T47D (cell line): Measurements from ENCODE around the gene KAT7.

ENCODE experiments used
- DNase-seq, 2 experiments: peaks; one replicate each; pipeline versions ENCODE4 v3.0.0 to v3.0.0-alpha.2; 2011 to 2012; ENCODE audit warnings: low read depth in 1 of 2, low spot score in 1 of 2
- JUND ChIP-seq: IDR thresholded peaks from 2 replicates; pipeline ENCODE4 v1.6.1; 2012; ENCODE audit warnings: low read depth
- in situ Hi-C: cut with HindIII; loops from 2 replicates; pipeline ENCODE4 v1.10.0; 2016; ENCODE audit warnings: low sequenced_read_pairs, low pct_unique_long_range_greater_than_20kb

The KAT7 gene

DNA sequence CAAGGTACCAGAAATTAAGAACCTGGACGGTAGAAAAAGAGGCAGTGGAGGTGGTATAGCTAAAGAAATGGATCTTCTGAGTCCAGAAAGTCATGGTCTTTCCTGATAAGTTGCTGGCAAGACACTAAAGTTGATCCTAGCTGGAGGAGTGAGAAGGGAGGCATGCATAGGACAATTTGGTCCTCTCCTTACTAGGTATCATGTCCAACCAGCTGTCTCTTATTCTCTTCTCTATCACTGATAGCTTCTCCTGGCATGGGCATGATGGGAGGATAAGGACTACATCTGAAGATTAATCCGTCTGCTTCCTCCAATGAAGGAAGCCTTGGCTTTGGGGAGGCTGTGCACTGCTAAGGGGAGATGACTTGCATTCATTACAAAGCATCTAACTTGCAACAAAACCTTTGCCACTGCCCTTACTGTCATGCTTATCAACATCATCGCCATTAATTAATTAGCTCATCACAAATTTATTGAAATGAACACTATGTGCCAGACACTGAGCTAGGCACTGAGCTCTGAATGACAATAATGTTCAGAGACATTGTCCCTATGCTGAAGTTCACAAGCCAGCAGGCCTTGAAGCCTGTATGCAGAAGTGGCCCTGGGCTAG, 21.5 kb upstream of the KAT7 start:
- in situ Hi-C loops: no loop called here
- no peak for DNase-seq
- TF ChIP-seq JUND: no peak

DNA sequence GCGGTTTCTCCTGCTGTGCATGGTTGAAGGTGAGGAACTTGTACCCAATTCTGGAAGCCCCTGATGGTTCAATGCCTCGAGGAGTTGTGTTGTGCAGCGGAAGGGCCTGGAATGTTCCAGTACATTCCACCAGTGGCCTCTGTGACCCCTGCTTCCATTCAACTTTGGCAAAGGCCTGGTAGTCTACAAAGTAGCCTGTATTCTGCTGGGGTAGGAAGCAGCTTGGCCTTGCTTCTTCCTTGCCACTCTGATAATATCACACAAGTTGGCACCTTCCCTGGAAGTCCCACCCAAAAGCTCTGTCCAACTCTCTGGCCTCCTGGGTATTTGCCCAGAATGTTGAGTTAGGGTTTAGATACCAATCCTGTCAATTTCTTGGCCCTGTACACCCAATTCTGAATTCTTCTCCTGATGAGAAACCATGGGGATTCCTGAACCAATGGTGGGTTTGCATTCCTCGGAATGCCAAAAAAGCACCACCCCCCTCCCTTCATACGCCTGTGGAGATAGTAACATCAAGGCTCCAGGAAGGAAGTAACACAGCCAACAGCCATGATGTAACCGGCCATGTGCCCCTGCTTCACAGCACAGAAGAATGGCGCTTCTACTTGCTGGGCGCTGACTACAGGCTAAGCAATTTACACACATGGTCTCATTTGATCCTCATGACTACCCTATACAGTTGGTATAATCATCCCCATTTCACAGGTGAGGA, 12.8 kb upstream of the KAT7 start:
- peak in 1 of 2 experiments; percentile 23 for DNase-seq

DNA sequence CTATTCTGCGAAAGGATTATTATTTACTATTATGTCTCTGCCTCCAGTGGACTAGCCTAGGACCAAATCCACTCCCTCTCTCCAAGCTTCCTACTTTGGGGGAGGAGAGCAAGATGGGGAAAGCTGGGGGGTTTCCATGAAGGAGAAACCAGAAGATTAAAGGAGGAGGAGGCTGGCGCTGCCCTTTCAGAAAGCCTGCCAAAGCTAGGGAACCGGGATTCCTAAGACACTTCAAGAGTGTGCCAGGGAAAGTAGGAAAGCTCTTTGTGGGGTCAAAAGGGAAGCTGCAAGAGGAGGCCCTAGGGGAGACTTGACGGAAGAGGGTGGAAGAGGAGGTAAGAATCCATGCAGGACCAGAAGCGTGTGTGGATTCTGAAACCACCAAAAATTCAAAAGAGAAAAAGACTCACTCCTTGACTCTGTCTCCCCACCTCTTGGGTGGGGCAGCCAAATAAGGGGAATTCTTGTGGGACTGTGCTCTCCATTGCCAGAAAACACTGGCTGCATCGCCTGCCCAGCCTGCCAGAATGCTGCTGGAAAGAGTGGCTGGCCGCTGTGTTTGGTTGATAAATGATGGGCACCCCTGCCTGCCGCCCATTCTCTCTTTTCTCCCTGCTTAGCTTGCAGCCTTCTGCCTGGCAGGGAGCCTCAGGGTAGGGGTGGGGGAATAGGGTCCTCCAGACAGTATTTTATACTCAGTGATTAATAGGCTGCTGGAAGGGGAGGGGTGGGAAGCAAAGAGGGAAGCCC, 11.8 kb upstream of the KAT7 start:
- in situ Hi-C loops: no loop called here
- no peak for TF ChIP-seq JUND
- no peak for DNase-seq

More for the DNA sequence above, 12.8 kb upstream of the KAT7 start:
- in situ Hi-C loops: no loop called here
- TF ChIP-seq JUND: no peak

DNA sequence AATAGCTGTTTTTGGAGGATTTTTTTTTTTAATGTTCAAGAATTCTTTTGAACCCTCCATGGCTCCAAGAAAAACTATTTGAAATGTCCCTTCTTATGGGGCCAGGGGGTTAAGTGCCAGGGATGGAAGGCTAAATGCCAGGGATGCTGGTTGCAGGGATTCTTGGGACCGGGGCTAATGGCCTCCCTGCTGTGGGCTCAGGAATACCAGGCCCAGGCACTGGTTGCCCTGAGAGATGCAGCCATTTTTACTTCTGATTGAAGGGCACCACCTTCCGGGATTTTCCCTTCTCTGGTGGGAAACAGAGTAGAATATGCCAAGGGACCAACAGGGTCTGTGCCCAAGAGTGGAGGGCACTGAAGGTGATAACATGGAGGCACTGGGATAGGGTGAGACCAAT, 10.9 kb upstream of the KAT7 start:
- in situ Hi-C loops: no loop called here
- no peak for TF ChIP-seq JUND
- no peak for DNase-seq

DNA sequence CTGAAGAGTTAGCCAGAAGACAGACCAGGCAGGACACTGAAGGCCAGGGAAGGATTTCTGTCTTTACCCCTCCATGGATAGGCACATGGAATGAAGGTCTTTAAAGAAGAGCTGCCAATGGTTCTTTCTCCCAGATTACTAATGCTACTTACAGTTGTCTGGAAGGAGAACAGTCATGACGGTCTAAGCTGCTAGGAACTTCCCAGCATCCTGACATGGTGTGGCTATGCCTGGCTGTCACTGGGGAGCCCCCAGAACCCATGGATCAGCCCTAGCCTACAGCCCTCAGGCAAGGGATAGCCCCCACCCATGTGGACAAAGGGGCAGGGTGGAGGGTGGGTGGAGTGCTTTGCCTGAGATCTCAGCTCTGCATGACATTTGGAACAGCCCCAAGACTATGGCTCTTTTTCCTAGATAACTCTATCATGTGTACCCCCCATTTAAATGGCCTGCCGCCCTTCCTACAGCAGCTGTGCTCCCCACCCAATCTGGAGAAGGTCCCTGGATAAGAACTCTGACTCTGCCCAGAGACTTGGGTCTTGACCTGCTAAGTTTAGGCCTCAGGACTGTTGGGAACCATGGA, 9.2 kb upstream of the KAT7 start:
- DNase-seq: no peak
- no peak for TF ChIP-seq JUND
- in situ Hi-C loops: no loop called here

DNA sequence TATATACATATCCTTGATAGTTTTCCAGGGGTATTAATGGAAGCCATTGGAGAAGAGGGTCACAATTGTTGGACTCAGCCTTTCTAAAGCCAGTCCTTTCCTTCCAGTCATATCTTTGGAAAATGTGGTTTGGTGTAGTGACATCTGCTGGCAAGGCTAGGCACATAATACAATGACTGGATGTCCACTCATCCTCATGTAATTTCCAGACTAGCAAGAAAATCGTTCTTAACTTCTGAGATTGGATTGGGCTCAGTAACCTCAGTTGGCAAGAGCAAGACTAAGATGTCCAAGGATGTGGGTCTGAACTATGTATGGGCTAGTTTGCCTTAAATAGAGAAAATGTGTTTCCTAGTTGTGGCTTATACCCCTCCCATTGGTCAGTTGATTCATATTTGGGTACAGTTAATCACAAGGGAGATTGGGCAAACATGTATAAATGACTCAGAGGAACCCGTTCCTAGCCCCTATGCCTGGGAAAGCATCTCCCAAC, 8.7 kb upstream of the KAT7 start:
- in situ Hi-C loops: no loop called here
- TF ChIP-seq JUND: no peak
- DNase-seq: peak in 1 of 2 experiments; percentile 76

DNA sequence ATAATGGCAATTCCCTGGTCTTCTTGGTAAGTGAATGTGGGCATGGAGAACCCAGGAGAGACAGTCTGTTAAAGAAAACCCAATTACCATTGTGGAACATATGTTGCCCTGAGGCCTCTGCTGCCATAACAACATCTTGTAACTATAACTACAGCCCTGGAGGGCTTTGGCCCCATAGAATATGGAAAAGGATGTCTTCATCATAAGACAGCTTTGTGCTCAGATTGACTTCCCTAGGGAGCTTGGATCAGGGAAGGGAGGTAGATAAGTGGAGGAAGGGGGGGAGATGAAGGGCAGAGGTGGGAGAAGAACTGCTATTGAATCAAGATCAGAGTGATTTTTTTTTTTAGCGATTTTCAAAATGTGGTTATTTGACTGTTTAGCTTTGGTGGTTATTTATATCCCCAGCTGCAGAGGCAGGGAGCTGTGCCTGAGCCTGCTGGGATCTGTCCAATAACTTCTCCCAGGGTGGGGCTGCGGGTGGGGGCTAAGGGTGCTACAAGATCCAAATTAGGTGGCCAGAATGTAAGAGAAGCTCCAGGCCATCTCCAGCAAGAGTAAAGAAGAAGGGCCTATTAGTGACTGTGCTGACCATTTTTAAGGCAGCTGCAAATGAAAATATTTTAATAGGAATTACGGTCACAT, 5.3 kb upstream of the KAT7 start:
- in situ Hi-C loops: no loop called here
- no peak for TF ChIP-seq JUND

DNA sequence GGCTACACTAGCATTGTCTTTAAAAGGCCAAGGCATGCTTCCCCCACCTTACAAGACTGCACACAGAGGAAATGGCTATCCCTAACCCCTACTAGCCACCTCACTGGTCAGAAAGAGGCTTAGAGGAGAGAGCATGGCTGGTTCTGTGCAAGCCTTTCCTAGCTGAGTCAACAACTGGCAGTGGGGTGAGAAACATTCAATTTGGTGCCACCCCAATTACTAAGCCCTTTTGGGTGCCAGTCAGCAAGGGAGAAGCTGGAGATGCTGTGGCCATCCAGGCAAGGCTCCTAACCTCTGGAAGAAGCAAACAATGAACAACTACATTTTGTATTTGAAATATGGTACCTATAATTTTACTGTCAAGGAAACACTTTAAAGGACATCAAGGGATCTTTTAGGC, 4.7 kb upstream of the KAT7 start:
- no peak for TF ChIP-seq JUND
- DNase-seq: no peak
- in situ Hi-C loops: no loop called here

More for the DNA sequence above, 5.3 kb upstream of the KAT7 start:
- no peak for DNase-seq

DNA sequence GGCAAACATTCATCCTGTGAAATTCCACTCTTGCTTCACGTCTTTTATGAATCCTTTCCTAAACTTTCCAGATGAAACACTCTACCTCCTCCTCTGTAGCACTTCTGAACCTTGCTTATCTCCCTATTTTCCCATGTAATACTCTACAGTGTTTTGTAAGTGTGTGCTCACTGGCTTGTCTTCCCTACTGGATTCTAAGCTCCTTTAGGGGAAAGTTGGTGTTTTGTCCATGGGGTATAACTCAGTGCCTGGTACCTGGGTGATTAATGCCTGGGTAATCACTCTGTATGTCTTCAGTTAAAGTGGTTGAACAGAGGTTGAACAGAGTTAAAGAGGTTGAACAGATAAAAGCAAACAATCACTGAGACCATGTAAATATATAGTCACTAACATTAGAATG, 3.8 kb upstream of the KAT7 start:
- DNase-seq: no peak
- TF ChIP-seq JUND: no peak
- in situ Hi-C loops: no loop called here

DNA sequence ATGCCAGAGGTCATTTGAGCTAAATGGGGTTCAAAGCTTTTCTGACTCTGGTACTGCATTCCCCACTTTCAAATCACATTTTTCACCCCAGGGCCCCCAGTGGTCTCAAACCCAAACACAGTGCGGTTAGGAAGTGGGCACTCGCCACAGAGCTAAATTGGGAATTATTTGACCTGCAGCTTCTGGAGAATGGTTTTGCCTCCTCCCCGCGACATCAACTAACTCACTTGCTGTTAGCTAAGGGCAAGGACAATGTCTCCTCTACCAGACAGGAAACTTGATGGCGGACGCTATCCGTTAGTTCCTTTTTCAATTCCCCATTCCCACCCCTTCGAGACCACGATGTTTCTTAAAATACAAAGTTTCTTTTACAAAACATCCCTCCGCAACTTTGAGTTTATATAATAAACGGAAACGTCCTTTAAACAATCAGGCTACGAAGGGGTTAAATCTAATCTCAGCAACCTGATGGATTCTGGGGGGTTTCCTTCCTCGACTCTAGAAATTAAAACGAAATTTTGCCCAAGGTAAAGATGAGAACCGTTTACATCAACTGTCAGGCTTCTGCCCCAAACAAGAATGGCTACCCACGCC, 500 bp upstream of the KAT7 start:
- in situ Hi-C loops: no loop called here
- DNase-seq: no peak
- no peak for TF ChIP-seq JUND

DNA sequence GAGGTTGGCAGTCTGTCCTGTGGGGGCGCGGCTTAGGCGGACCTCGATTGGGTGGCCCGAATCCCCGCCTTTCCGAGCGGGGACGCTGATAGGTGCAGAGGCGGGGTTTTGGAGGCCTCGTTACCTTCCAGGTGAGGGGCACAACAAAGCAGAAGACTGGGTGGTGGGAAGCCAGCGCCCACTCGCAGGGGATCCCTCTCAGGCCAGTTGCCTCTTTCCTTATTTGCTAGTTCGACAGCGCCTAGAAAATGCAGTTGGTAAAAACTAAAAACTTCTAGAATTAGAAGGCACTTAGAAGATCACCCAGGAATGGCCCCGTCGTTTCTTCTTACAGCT, 730 bp downstream of the KAT7 start:
- no peak for DNase-seq
- no peak for TF ChIP-seq JUND
- in situ Hi-C loops: no loop called here

DNA sequence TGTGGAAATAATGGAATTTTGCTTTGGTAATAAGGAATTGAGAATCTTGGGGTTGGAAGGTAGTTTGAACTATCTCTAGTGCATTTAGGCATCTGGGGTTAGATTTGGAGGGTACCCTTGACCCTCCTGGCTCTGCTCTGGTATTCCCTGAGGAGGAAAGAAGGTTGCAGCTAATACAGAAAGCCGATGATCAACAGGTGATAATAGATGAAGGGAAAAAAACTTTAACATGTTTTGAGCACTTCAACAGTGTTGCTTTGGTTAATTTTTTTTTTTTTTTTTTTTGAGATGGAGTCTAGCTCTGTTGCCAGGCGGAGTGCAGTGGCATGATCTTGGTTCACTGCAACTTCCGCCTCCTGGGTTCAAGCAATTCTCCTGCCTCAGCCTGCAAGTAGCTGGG, 4.8 kb downstream of the KAT7 start:
- in situ Hi-C loops: no loop called here
- no peak for DNase-seq
- no peak for TF ChIP-seq JUND
